ENCODE data around the gene ZCCHC7. TPM values are rescaled to one million over a fixed set of nuclear protein-coding genes. Genes with fewer than 3 reads are reported as not detected.

The ZCCHC7 gene
- total RNA-seq: 31.4 TPM

GRCh38 chr9:37119907-37120842, at the start of gene ZCCHC7:
Gene ZCCHC7, plus strand, starts transcription at chr9:37120574.

Small RNAs within 50 kb of the gene (small RNA-seq; reads per million reads assigned to genes)
- gene AL512604.1 (not detected), gene RF00019 (not detected), gene RNU6-677P (not detected)

Other genes starting within 250 kb of the ZCCHC7 start
- 0.46 TPM for gene PAX5, start 86.3 kb upstream of the ZCCHC7 start, total RNA-seq

Measured in diencephalon (tissue), 1 donor.